ENCODE results near the gene PAX1. TPM values are rescaled to one million over a fixed set of nuclear protein-coding genes. Genes with fewer than 3 reads are reported as not detected.
A peak's percentile ranks its signal among the peaks of the same experiment; 100 is the strongest.

The PAX1 gene
- total RNA-seq: not detected

DNA sequence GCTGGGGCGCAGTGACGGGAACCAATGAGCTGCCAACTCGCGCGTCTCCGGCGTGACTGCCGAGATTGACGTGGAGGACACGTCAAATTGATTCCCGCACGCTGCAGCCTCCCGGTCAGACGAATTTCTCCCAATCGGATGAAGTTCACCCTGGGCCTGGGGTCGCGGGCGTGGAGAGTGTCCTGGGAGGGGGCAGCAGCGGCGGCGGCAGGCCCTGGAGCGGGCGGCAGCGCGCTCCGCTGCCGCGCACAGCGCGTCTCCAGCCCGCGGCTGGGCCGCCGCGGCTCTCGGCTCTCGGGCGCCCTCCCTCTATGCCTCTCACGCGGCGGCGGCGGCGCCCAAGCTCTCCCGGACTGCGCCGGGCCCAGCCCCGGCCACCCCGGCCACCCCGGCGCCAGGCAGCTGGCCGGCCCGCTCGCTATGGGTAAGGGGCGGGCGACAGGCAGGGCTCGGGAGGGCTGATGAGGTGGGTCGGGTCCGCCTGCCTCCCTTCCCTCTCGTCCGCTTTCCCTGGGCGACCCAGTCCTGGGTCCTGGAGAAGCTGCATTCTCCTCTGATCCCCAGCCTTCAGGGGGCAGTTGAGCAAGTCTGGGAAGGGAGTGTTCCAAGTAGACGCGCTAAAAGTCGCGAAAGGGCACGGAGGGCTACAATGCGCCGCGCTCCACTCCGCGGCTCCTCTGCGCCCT, at the start of gene PAX1:
PAX1 (plus strand) TSS at position 90 of the 686 bp plus-strand sequence; CDS start at position 139, 49 bp downstream.
- no peak within 1 kb of the TSS for H3K4me3 Mint-ChIP-seq
- no peak for ATAC-seq
- no peaks in the 10 kb centered on the region for H3K9me3 Mint-ChIP-seq (ENCODE audit: low read depth)
- peak within 1 kb of the TSS; percentile 11 for H3K27ac Mint-ChIP-seq
- no peaks in the 10 kb centered on the region for H3K4me1 Mint-ChIP-seq
- CTCF ChIA-PET: interaction anchor here (0.6 to 1.5 kb wide), 2 partner anchors 14 to 1168 kb away, joined by 3 to 4 read pairs; no protein-coding TSS in a partner anchor
- no peak for DNase-seq
- H3K36me3 Mint-ChIP-seq: no peaks in the 10 kb centered on the region
- H3K27me3 Mint-ChIP-seq: peaks cover 88% of the 10 kb centered on the region

DNA sequence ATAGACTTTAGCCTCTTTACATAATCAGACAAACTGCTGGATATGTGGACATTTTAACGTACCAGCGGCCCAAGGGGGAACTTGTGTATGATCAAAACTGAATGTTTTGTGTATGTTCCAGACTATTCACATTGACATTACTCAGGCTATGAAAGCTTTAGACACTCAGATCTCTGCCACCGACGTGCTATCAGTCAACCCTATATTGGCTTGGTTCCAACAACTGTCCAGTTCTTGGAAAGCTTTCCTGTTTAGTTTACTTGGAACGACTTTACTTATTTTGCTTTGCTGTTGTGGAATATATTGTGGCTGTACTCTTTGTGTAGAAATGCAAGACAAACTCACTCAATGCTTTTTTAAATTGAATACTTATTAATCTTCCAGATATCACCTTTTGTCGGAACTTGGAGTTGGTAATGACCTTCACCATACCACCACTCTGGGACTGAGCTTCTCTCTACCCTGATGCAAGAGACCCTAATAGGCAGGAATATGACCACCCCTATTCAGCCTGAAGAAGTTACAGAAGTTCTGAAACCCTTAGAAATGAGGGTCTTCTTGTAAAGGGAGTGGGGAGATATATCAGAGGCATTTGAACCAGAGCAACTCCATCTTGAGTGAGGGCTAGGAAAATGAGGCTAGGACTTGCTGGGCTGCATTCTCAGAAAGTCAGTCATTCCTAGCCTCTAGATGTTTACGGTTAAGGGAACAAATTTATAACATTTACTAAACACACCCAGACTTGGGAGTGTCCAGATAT, 49.0 kb upstream of the PAX1 start:
- no peaks in the 10 kb centered on the region for H3K9me3 Mint-ChIP-seq (ENCODE audit: low read depth)
- H3K27ac Mint-ChIP-seq: no peak overlapping the region
- ATAC-seq (no peak), DNase-seq (no peak)
- H3K4me3 Mint-ChIP-seq: no peak overlapping the region
- no peaks in the 10 kb centered on the region for H3K27me3 Mint-ChIP-seq
- H3K4me1 Mint-ChIP-seq: no peaks in the 10 kb centered on the region
- H3K36me3 Mint-ChIP-seq: no peaks in the 10 kb centered on the region
- CTCF ChIA-PET: no interaction called here

DNA sequence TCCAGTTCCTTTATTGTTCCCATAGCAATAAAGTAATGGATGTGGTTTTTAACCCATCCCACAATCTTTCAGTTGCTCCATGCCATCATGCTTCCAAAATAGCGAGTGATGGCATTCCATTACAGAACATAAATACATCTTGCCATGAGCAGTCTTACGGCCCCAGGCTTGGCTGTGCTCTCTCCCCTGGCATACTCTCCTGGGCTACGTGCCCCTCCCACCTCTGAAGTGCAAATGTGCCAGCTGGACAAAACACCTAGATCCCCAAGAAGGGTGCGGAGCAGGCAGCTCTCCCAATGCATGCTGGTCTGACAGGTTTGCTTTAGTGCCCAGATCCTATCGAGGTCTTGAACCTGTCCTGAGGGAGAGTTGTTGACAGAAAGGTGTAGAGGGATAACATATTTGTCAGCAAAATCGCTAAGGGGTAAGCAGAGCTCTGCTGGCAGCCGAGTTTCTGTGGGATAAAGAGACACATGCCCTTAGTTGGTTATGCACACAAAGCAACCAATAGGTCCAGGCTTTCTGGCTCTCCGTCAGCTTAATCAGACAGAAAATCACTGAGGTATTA, 43.9 kb upstream of the PAX1 start:
- DNase-seq (no peak), ATAC-seq (no peak)
- Mint-ChIP-seq H3K27me3 (no peaks in the 10 kb centered on the region), H3K4me1 (no peaks in the 10 kb centered on the region), H3K36me3 (no peaks in the 10 kb centered on the region), H3K4me3 (no peak overlapping the region), H3K9me3 (ENCODE audit: low read depth) (no peaks in the 10 kb centered on the region), H3K27ac (no peak overlapping the region)
- CTCF ChIA-PET: no interaction called here

DNA sequence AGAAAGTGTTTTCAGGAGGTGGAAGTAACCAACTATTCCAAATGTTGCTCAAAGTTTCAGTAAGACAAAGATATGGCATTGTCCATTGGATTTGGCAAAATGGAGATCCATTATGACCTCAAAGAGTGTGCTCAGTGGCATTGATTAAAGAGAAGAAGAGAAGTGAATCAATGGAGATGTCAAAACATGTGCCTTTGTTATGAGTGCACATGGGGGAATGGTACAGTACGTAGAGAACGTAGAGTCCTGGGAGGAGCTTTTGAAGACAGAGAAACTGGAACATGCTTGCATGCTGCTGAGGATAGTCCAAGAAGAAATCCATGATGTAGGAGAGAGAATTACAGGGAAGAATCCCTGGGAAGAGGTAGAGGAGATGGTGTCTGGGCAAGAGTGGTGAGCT, 42.0 kb upstream of the PAX1 start:
- H3K4me1 Mint-ChIP-seq: no peaks in the 10 kb centered on the region
- no peak for ATAC-seq
- no peak for DNase-seq
- no peak overlapping the region for H3K4me3 Mint-ChIP-seq
- H3K9me3 Mint-ChIP-seq (ENCODE audit: low read depth): no peaks in the 10 kb centered on the region
- H3K27ac Mint-ChIP-seq: no peak overlapping the region
- CTCF ChIA-PET: no interaction called here
- no peaks in the 10 kb centered on the region for H3K27me3 Mint-ChIP-seq
- no peaks in the 10 kb centered on the region for H3K36me3 Mint-ChIP-seq

DNA sequence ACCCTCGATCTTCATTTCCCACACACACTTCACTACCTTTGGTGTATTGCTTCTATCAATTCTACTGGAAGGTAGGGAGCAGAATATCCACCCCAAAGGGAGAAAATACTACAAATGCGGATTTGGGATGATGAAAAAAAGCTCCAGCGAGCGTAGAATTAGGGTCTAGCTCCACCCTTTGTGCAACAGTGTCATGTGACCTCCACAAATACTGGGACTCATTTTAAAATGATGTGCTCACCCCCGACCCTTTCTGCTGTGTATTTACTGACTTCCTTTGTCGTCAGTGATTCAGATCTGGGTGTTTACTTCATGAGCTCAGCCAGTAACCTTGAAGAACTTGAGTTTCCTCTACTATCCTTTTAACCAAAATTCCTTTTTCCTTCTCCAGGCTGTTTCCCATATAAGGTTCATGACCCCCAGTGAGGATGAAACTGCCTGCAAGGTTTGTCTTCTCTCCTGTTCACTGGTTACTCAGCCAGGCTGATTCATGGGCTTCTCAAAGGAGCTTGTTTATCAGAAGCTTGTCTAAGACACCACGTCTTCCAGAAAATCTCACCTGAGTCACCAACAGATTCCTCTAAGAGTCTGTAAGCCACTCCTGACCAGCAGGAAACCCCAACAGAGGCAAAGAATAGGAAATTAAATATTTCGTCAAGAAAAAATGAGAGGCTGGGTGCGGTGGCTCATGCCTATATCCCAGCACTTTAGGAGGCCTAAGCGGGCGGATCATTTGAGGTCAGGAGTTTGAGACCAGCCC, 39.6 kb upstream of the PAX1 start:
- ATAC-seq (no peak), DNase-seq (no peak)
- Mint-ChIP-seq H3K9me3 (ENCODE audit: low read depth) (no peaks in the 10 kb centered on the region), H3K27me3 (no peaks in the 10 kb centered on the region), H3K27ac (no peak overlapping the region), H3K4me1 (no peaks in the 10 kb centered on the region), H3K4me3 (no peak overlapping the region), H3K36me3 (no peaks in the 10 kb centered on the region)
- CTCF ChIA-PET: no interaction called here

DNA sequence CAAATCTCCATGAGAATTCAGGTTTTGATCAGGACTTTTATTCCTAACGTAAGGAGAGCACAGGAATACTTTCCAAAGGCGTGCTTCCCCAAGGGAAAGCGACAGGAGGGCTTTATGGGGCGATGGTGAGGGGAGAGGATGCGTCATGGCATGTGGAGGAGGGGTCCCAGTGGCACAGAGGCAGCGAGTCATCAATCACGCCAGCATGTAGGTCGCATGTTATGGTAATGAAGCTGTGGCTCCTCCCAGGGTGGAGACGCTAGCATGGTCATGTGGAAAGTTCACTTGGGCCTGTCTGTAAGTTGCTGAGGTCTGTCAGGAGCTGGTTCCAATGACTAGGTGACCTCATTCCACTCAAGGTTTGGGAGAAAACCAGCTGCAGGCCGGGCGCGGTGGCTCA, 35.3 kb upstream of the PAX1 start:
- no peak for ATAC-seq
- no peak overlapping the region for H3K4me3 Mint-ChIP-seq
- H3K27ac Mint-ChIP-seq: no peak overlapping the region
- CTCF ChIA-PET: no interaction called here
- no peaks in the 10 kb centered on the region for H3K4me1 Mint-ChIP-seq
- H3K36me3 Mint-ChIP-seq: no peaks in the 10 kb centered on the region
- H3K27me3 Mint-ChIP-seq: no peaks in the 10 kb centered on the region
- H3K9me3 Mint-ChIP-seq (ENCODE audit: low read depth): no peaks in the 10 kb centered on the region
- no peak for DNase-seq

DNA sequence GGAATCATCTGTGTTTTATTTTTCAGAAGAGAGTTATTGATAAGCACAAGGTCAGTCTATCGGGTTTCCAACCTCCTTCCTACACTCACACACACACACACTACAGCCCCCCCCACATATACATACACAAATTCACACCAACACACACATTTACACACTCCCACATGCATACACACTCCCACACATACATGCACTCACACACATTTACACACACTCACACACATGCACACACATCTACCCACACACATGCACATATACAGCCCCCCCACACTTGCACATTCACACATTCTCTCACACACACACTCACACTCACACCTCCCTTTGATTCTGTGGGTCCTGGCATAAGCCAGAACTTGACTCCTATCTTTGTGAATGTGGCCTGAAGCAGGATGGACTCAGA, 34.5 kb upstream of the PAX1 start:
- no peak for DNase-seq
- no peak overlapping the region for H3K27ac Mint-ChIP-seq
- H3K9me3 Mint-ChIP-seq (ENCODE audit: low read depth): no peaks in the 10 kb centered on the region
- no peaks in the 10 kb centered on the region for H3K27me3 Mint-ChIP-seq
- no peaks in the 10 kb centered on the region for H3K4me1 Mint-ChIP-seq
- no peaks in the 10 kb centered on the region for H3K36me3 Mint-ChIP-seq
- no peak overlapping the region for H3K4me3 Mint-ChIP-seq
- CTCF ChIA-PET: no interaction called here
- no peak for ATAC-seq

DNA sequence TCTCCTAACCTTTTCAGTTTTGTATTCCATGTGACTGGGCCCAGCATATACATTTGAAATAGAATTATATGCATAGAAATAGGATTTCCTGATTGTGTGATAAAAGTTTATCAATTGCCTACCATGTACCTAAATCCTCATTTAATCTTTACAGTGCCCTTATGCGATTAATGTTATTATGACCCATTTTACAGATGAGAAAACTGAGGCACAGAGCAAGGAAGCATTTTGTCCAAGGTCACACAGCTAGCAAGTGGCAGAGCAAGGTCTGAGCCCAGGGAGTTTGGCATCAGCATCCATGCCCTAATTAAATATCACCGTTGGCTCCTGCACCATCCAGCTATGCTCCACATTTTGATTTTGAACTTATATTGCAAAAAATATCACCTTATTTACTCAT, 28.2 kb upstream of the PAX1 start:
- H3K27ac Mint-ChIP-seq: no peak overlapping the region
- H3K4me3 Mint-ChIP-seq: no peak overlapping the region
- CTCF ChIA-PET: no interaction called here
- H3K9me3 Mint-ChIP-seq (ENCODE audit: low read depth): no peaks in the 10 kb centered on the region
- H3K36me3 Mint-ChIP-seq: no peaks in the 10 kb centered on the region
- H3K27me3 Mint-ChIP-seq: no peaks in the 10 kb centered on the region
- ATAC-seq (no peak), DNase-seq (no peak)
- no peaks in the 10 kb centered on the region for H3K4me1 Mint-ChIP-seq

DNA sequence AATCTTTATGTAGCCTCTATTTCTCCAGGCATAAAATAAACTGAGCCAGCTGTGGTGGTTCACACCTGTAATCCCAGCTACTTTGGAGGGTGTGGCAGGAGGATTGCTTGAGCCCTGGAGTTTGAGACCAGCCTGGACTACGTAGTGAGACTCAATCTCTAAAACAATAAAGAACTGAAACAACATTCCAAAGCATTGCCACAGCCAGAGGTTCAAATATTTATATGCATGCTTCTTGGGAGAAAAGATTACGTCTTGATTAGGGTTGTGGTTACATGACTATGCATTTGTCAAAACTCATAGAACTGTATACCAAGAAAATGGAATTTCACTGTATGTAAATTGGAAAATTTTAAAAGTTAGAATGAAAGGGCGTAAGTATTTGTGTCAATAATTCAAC, 27.7 kb upstream of the PAX1 start:
- Mint-ChIP-seq H3K4me3 (no peak overlapping the region), H3K27ac (no peak overlapping the region)
- CTCF ChIA-PET: no interaction called here

DNA sequence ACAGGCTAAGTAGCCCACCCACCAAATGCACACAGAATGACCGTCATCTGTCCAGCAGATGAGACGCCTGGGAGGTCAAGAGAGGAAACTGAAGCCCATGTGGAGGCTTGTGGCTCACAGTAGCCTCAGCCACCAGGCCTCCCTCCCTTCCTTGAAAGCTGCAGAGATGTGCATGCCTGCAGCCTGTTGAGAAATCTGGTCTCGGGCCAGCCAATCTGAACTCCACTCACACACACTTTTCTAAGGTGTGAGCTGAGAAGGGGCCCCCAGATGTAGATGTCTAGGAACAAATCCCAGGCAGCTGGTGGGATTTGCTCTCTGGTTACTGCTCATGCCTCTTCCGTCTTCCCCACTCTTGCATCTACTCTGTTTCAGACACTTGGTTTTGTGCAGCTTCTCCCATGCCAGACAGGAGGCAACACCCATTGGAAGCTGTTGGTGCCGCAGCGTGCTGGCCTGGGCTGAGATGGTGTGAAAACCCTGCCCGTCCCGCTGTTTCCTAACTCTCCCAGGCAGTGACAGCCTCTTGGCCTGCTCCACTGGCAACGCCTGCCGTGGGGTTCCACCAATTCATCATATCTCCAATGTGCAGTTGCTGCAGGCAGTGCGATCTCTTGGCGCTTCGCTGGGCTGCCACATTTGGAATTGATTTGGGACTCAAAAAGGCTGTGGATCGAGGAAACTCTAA, 24.1 kb upstream of the PAX1 start:
- Mint-ChIP-seq H3K36me3 (no peaks in the 10 kb centered on the region), H3K4me1 (no peaks in the 10 kb centered on the region), H3K27me3 (no peaks in the 10 kb centered on the region), H3K4me3 (no peak overlapping the region), H3K9me3 (ENCODE audit: low read depth) (no peaks in the 10 kb centered on the region), H3K27ac (no peak overlapping the region)
- CTCF ChIA-PET: no interaction called here
- ATAC-seq (no peak), DNase-seq (no peak)

More for the DNA sequence above, 27.7 kb upstream of the PAX1 start:
- DNase-seq (no peak), ATAC-seq (no peak)
- Mint-ChIP-seq H3K27me3 (no peaks in the 10 kb centered on the region), H3K36me3 (no peaks in the 10 kb centered on the region), H3K4me1 (no peaks in the 10 kb centered on the region), H3K9me3 (ENCODE audit: low read depth) (no peaks in the 10 kb centered on the region)

DNA sequence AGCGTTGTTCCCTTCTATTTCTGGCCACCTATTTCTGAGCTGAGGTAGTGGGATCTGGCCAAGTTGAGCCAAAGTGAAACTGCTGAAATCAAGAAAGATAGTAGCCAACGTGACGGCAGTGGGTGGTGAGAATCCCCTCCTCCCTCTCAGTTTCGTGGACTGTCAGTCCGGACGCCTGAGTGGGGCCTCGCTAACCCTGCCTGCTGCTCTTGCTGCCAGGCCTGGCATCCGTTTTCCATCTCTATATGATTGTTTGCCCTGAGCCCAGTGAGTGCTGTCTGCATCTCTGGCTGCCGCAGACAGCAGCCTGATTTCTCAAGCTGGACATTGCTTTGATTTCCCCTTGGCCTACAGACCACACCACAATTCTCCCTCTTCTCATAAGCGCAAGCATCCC, 23.5 kb upstream of the PAX1 start:
- no peak overlapping the region for H3K4me3 Mint-ChIP-seq
- no peak overlapping the region for H3K27ac Mint-ChIP-seq
- DNase-seq: no peak
- no peaks in the 10 kb centered on the region for H3K27me3 Mint-ChIP-seq
- H3K9me3 Mint-ChIP-seq (ENCODE audit: low read depth): no peaks in the 10 kb centered on the region
- CTCF ChIA-PET: no interaction called here
- no peaks in the 10 kb centered on the region for H3K36me3 Mint-ChIP-seq
- ATAC-seq: no peak
- no peaks in the 10 kb centered on the region for H3K4me1 Mint-ChIP-seq

DNA sequence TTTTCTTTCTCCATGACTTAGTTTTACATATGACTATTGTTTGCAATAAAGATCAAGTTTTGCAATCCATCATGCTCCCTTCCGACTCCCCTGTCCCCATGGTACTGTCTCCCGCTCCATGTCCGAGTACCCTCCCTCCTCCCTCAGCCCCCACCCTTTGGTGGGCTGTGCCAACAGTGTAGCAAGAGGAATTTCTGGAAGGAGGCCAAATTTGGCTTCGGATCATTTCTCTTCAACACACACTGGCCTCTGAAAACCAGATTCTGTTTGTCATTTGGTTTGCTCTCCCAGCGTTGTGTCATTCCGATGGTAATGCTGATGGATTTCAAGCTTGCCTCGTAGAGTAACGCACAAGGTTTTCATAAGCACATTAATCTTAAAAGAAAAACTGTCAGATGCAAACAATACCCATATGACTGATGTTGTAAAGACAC, 22.9 kb upstream of the PAX1 start:
- CTCF ChIA-PET: no interaction called here
- H3K9me3 Mint-ChIP-seq (ENCODE audit: low read depth): no peaks in the 10 kb centered on the region
- H3K27me3 Mint-ChIP-seq: no peaks in the 10 kb centered on the region
- DNase-seq (no peak), ATAC-seq (no peak)
- H3K36me3 Mint-ChIP-seq: no peaks in the 10 kb centered on the region
- H3K4me1 Mint-ChIP-seq: no peaks in the 10 kb centered on the region
- H3K27ac Mint-ChIP-seq: no peak overlapping the region
- no peak overlapping the region for H3K4me3 Mint-ChIP-seq

DNA sequence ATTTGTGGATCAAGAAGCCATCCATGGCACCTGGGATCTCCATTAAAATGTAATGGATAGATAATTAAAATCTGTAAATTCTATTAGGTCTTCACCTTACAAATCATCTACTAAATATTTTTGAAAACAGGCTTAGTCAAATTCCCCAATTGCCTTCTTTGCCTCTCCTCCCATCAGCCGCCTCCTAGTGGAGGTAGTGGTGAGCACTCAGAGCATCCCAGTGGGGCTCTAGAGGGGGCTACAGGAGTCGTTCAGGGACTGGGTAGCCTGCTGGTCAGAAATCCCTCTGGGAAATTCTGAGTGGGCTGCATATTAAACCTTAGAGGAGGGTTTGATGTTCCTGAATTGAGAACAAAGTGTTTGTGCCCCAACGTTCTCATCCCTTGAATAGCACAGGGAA, 20.8 kb upstream of the PAX1 start:
- Mint-ChIP-seq H3K27me3 (no peaks in the 10 kb centered on the region), H3K27ac (no peak overlapping the region), H3K4me3 (no peak overlapping the region), H3K9me3 (ENCODE audit: low read depth) (no peaks in the 10 kb centered on the region), H3K36me3 (no peaks in the 10 kb centered on the region), H3K4me1 (no peaks in the 10 kb centered on the region)
- DNase-seq: no peak
- CTCF ChIA-PET: no interaction called here
- no peak for ATAC-seq

All from activated CD8-positive, alpha-beta memory T cell treated with anti-CD3 and anti-CD28 coated beads, Interleukin-2, amount 10 ng/mL, durations not matched to agents 7 days and 5 days (primary cell).